ENCODE results near the gene CTF1. TPM values are rescaled to one million over a fixed set of nuclear protein-coding genes. Genes with fewer than 3 reads are reported as not detected.

Gene CTF1
- total and polyA plus RNA-seq, 12 donors, result 6.5 to 28.2 (median 17.8) TPM

- intact Hi-C loops (cut with DNase I), result no loop called here
- peaks cover 0 to 62% (median 12%) of the 10 kb centered on the region in 9 donors for H3K36me3 ChIP-seq
- ATAC-seq (peak in 7 of 8 donors; percentile 4 to 35 (median 18)), DNase-seq (peak; percentile 32 to 56)
- peaks cover 0 to 25% (median 12%) of the 10 kb centered on the region in 9 donors for H3K4me1 ChIP-seq
- no peaks in the 10 kb centered on the region for H3K27me3 ChIP-seq
- WGBS, 2 donors, result 45 to 49% methylated on average over 15 of the region's 15 CpGs
- no peaks in the 10 kb centered on the region for H3K9me3 ChIP-seq
- TF ChIP-seq CTCF (IDR thresholded peaks at IDR 0.05), result no peak
- H3K27ac ChIP-seq, result peak overlapping the region in 2 of 10 donors; percentile 22 to 39
- H3K4me3 ChIP-seq, result no peak overlapping the region
Observed at GRCh38 chr16:30927789-30928378, 31.5 kb downstream of the CTF1 start.

- 87 to 94% methylated on average over 11 of the region's 11 CpGs for WGBS, 2 donors
- no peak for DNase-seq
- Histone ChIP-seq H3K27me3 (no peaks in the 10 kb centered on the region), H3K27ac (no peak overlapping the region), H3K4me3 (no peak overlapping the region), H3K36me3 (peaks cover 0 to 67% (median 14%) of the 10 kb centered on the region in 9 donors), H3K4me1 (peaks cover 0 to 25% (median 12%) of the 10 kb centered on the region in 9 donors), H3K9me3 (no peaks in the 10 kb centered on the region)
- no peak for ATAC-seq
- intact Hi-C loops (cut with DNase I), result no loop called here
- no peak for TF ChIP-seq CTCF (IDR thresholded peaks at IDR 0.05)
Observed at GRCh38 chr16:30928390-30928789, 32.0 kb downstream of the CTF1 start.

GRCh38 chr16:30929167-30929566 lies 32.8 kb downstream of the CTF1 start:
- Histone ChIP-seq H3K9me3 (no peaks in the 10 kb centered on the region), H3K27me3 (no peaks in the 10 kb centered on the region), H3K36me3 (peaks cover 0 to 74% (median 14%) of the 10 kb centered on the region in 9 donors), H3K4me1 (peaks cover 0 to 21% (median 10%) of the 10 kb centered on the region in 9 donors), H3K27ac (no peak overlapping the region), H3K4me3 (no peak overlapping the region)
- 75 to 88% methylated on average over 7 of the region's 7 CpGs for WGBS, 2 donors
- TF ChIP-seq CTCF (IDR thresholded peaks at IDR 0.05), result no peak
- no peak for DNase-seq
- intact Hi-C loops (cut with DNase I), result no loop called here
- no peak for ATAC-seq

GRCh38 chr16:30930160-30930571 lies 33.8 kb downstream of the CTF1 start:
- intact Hi-C loops (cut with DNase I), result no loop called here

More at GRCh38 chr16:30930160-30930571, 33.8 kb downstream of the CTF1 start:
- no peak for TF ChIP-seq CTCF (IDR thresholded peaks at IDR 0.05)
- DNase-seq, result no peak
- WGBS, 2 donors, result 92% methylated on average over 30 to 35 of the region's 35 CpGs
- peaks cover 0 to 74% (median 14%) of the 10 kb centered on the region in 9 donors for H3K36me3 ChIP-seq
- no peak for ATAC-seq
- H3K4me3 ChIP-seq, result no peak overlapping the region
- H3K27ac ChIP-seq, result peak overlapping the region in 7 of 10 donors; percentile 58 to 70 (median 66)
- H3K9me3 ChIP-seq, result no peaks in the 10 kb centered on the region
- H3K27me3 ChIP-seq, result no peaks in the 10 kb centered on the region
- peaks cover 0 to 14% (median under 1%) of the 10 kb centered on the region in 9 donors for H3K4me1 ChIP-seq
